Suprapubic skin (tissue), 4 donors: ENCODE results near the gene NSMF. TPM values are rescaled to one million over a fixed set of nuclear protein-coding genes. Genes with fewer than 3 reads are reported as not detected.
A peak's percentile ranks its signal among the peaks of the same experiment; 100 is the strongest.

Source experiments
- DNase-seq, 2 donors: peaks; one replicate each; pipeline ENCODE4 v3.0.0-alpha.2; 2019; ENCODE audit warnings: low spot score in 2 of 2
- H3K27ac ChIP-seq: fragments of 200-600 bp; sonication (generic); one replicate; pipeline ENCODE4 v1.5.1; 2019
- H3K27me3 ChIP-seq: fragments of 200-600 bp; sonication (generic); one replicate; pipeline ENCODE4 v1.5.1; 2019
- H3K36me3 ChIP-seq: fragments of 200-600 bp; sonication (generic); one replicate; pipeline ENCODE4 v1.5.1; 2019
- H3K4me1 ChIP-seq: fragments of 200-600 bp; sonication (generic); one replicate; pipeline ENCODE4 v1.5.1; 2019
- H3K4me3 ChIP-seq: fragments of 200-600 bp; sonication (generic); one replicate; pipeline ENCODE4 v1.5.1; 2019; ENCODE audit warnings: mild to moderate bottlenecking
- H3K9me3 ChIP-seq: fragments of 200-600 bp; sonication (generic); one replicate; pipeline ENCODE4 v1.5.1; 2019
- CTCF ChIP-seq, 2 donors: fragments of 200-600 bp in 1 of 2; fragments of 450-650 bp in 1 of 2; sonication (generic) in 1 of 2; IDR thresholded peaks; one replicate each; pipeline ENCODE4 v1.5.1; 2016 to 2019; ENCODE audit warnings: antibody characterized with exemption in 2 of 2, mild to moderate bottlenecking in 1 of 2, moderate library complexity in 1 of 2
- EP300 ChIP-seq: sonication (generic); formaldehyde crosslinking; IDR thresholded peaks from one replicate; pipeline ENCODE4 v1.6.1; 2017; ENCODE audit warnings: antibody characterized with exemption
- POLR2A ChIP-seq, 2 donors: fragments of 450-650 bp; IDR thresholded peaks; one replicate each; pipeline ENCODE4 v1.6.1; 2017; ENCODE audit warnings: antibody characterized with exemption in 2 of 2, mild to moderate bottlenecking in 2 of 2, moderate library complexity in 2 of 2
- POLR2AphosphoS5 ChIP-seq, 3 donors: sonication (generic); formaldehyde crosslinking; IDR thresholded peaks; one replicate each; pipeline ENCODE4 v1.6.1; 2017; ENCODE audit warnings: antibody characterized with exemption in 3 of 3
- WGBS: methylation state at CpG from one replicate; pipeline ENCODE4 v1.1.5; 2018; 5-methylcytosine and 5-hydroxymethylcytosine counted together
- total RNA-seq, 4 donors: library from RNA; depleted of rRNA; stranded (reverse); fragments of >200 nt; gene quantifications; one replicate each; pipeline ENCODE4 v1.1.0, GENCODE V29; 2016

Gene NSMF
- total RNA-seq, 4 donors from 2014 or later, result 36.1 to 48.1 (median 39.8) TPM

- DNase-seq, result no peak
- H3K27ac ChIP-seq, result no peak overlapping the region
- WGBS, result 31% methylated on average over 5 of the region's 63 CpGs
Observed at GRCh38 chr9:137406876-137407589, 52.1 kb downstream of the NSMF start.

GRCh38 chr9:137406085-137406760 is 52.9 kb downstream of the NSMF start:
- H3K9me3 ChIP-seq, result no peaks in the 10 kb centered on the region
- H3K36me3 ChIP-seq, result no peaks in the 10 kb centered on the region
- 48% methylated on average over 11 of the region's 20 CpGs for WGBS
- peaks cover 24% of the 10 kb centered on the region for H3K4me1 ChIP-seq
- no peak for TF ChIP-seq POLR2A (IDR thresholded peaks at IDR 0.05)
- no peak for TF ChIP-seq CTCF (IDR thresholded peaks at IDR 0.05)
- TF ChIP-seq POLR2AphosphoS5 (IDR thresholded peaks at IDR 0.05), result no peak
- no peak for TF ChIP-seq EP300
- H3K27ac ChIP-seq, result no peak overlapping the region
- no peak for DNase-seq
- no peaks in the 10 kb centered on the region for H3K27me3 ChIP-seq
- H3K4me3 ChIP-seq, result peak overlapping the region; percentile 39

More at GRCh38 chr9:137406876-137407589, 52.1 kb downstream of the NSMF start:
- TF ChIP-seq CTCF (IDR thresholded peaks at IDR 0.05) (peak; percentile 63 to 88), POLR2AphosphoS5 (IDR thresholded peaks at IDR 0.05) (no peak), POLR2A (IDR thresholded peaks at IDR 0.05) (no peak)
- Histone ChIP-seq H3K9me3 (no peaks in the 10 kb centered on the region), H3K27me3 (no peaks in the 10 kb centered on the region), H3K4me3 (peak overlapping the region; percentile 39), H3K36me3 (no peaks in the 10 kb centered on the region), H3K4me1 (peaks cover 30% of the 10 kb centered on the region)

GRCh38 chr9:137405677-137406081 is 53.5 kb downstream of the NSMF start:
- no peaks in the 10 kb centered on the region for H3K9me3 ChIP-seq
- 97% methylated on average over 10 of the region's 11 CpGs for WGBS
- no peak overlapping the region for H3K4me3 ChIP-seq
- no peak overlapping the region for H3K27ac ChIP-seq
- no peaks in the 10 kb centered on the region for H3K27me3 ChIP-seq
- peaks cover 18% of the 10 kb centered on the region for H3K4me1 ChIP-seq
- DNase-seq, result no peak
- TF ChIP-seq CTCF (IDR thresholded peaks at IDR 0.05) (no peak), POLR2AphosphoS5 (IDR thresholded peaks at IDR 0.05) (no peak), POLR2A (IDR thresholded peaks at IDR 0.05) (no peak)
- H3K36me3 ChIP-seq, result no peaks in the 10 kb centered on the region

GRCh38 chr9:137404961-137405567 is 54.1 kb downstream of the NSMF start:
- WGBS, result 95% methylated on average over 12 of the region's 24 CpGs
- no peak for TF ChIP-seq POLR2A (IDR thresholded peaks at IDR 0.05)
- TF ChIP-seq CTCF (IDR thresholded peaks at IDR 0.05), result no peak
- no peak for TF ChIP-seq POLR2AphosphoS5 (IDR thresholded peaks at IDR 0.05)
- TF ChIP-seq EP300, result no peak
- peaks cover 17% of the 10 kb centered on the region for H3K4me1 ChIP-seq
- no peak overlapping the region for H3K4me3 ChIP-seq
- no peak for DNase-seq
- H3K27ac ChIP-seq, result no peak overlapping the region
- no peaks in the 10 kb centered on the region for H3K36me3 ChIP-seq
- no peaks in the 10 kb centered on the region for H3K27me3 ChIP-seq
- H3K9me3 ChIP-seq, result no peaks in the 10 kb centered on the region

- no peak overlapping the region for H3K4me3 ChIP-seq
- peaks cover 17% of the 10 kb centered on the region for H3K4me1 ChIP-seq
- H3K27me3 ChIP-seq, result no peaks in the 10 kb centered on the region
- H3K36me3 ChIP-seq, result no peaks in the 10 kb centered on the region
- 96% methylated on average over 9 of the region's 15 CpGs for WGBS
- DNase-seq, result no peak
- H3K9me3 ChIP-seq, result no peaks in the 10 kb centered on the region
- H3K27ac ChIP-seq, result no peak overlapping the region
- TF ChIP-seq EP300 (no peak), CTCF (IDR thresholded peaks at IDR 0.05) (no peak), POLR2AphosphoS5 (IDR thresholded peaks at IDR 0.05) (no peak), POLR2A (IDR thresholded peaks at IDR 0.05) (no peak)
Observed at GRCh38 chr9:137403269-137403668, 55.9 kb downstream of the NSMF start.
